Jurkat, Clone E6-1 (cell line): ENCODE results near the gene HRCT1.
"Not testable (repeated sequence)": the region's sequence is repeated elsewhere in the genome, so short reads cannot be mapped to it uniquely, and the experiment has no call there.

Experiments used
- DNase-seq: peaks from one replicate; pipeline ENCODE4 v3.0.0-alpha.2; 2011; ENCODE audit warnings: low read depth, low spot score
- H3K4me3 ChIP-seq: 2 replicates; pipeline ENCODE4 v1.5.1; 2011; ENCODE audit warnings: mild to moderate bottlenecking, low read length, control low read depth, moderate library complexity

The HRCT1 gene

GRCh38 chr9:35891646-35892045 lies 14.4 kb upstream of the HRCT1 start:
- H3K4me3 ChIP-seq: no peak overlapping the region
- no peak for DNase-seq

- H3K4me3 ChIP-seq: no peak overlapping the region
- no peak for DNase-seq
Observed at GRCh38 chr9:35892051-35892450, 14.0 kb upstream of the HRCT1 start.

- no peak for DNase-seq
- H3K4me3 ChIP-seq: no peak overlapping the region
Observed at GRCh38 chr9:35896570-35896969, 9.4 kb upstream of the HRCT1 start.

DNA sequence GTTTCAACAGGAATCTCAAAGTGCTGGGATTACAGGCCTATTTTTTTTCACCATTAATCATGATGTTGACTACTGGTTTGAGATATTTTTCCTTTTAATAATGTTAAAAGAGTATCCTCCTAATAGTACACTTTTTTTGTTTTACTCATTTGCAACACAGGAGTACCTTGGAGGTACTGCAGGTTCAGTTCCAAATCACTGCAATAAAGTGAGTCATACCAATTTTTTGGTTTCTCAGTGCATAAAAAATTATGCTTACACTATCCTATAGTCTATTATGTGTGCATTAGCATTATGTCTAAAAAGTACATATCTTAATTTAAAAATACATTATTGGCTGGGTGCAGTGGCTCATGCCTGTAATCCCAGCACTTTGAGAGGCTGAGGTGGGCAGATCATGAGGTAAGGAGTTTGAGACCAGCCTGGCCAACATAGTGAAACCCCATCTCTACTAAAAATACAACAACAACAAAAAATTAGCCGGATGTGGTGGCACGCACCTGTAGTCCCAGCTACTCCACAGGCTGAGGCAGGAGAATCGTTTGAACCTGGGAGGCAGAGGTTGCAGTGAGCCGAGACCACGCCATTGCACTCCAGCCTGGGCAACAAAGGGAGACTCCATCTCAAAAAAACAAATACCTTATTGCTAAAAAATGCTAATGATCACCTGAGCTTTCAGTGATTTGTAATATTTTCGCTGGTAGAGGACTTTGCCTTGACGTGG lies 8.5 kb upstream of the HRCT1 start:
- not testable (repeated sequence) for DNase-seq, H3K4me3 ChIP-seq

- no peak for DNase-seq
Observed at GRCh38 chr9:35898337-35898736, 7.7 kb upstream of the HRCT1 start.

DNA sequence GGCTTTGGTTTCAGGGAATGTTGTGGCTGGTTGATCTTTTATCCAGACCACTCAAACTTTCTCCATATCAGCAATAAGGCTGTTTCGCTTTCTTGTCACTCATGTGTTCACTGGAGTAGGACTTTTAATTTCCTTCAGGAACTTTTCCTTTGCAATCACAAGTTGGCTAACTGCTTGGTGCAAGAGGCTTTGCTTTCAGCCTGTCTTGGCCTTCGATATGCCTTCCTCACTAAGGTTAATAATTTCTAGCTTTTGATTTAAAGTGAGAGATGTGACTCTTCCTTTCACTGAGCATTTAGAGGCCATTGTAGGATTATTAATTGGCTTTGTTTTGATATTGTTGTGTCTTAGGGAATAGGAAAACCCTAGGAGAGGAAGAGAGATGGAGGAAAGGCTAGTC lies 7.0 kb upstream of the HRCT1 start:
- no peak for DNase-seq
- H3K4me3 ChIP-seq: no peak overlapping the region

More at GRCh38 chr9:35898337-35898736, 7.7 kb upstream of the HRCT1 start:
- H3K4me3 ChIP-seq: no peak overlapping the region

DNA sequence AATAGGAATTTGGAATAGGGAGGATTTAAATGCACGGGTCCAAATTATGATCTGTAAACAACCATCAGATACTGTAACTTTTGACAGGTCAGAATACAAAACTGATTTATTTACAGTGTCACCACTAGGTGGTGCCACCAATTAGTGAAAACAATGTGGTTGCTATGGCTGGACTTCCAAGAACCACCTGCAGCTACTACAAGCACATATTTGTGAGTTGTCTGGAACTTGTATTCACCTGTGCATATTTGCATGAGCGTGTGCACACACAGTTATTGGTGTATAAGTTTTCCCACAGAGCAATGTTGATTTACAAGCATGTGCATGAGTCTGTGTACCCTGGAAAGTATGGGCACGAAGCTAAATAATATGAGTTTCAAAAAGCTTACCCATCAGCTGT lies 3.0 kb upstream of the HRCT1 start:
- DNase-seq: peak; percentile 65
- no peak overlapping the region for H3K4me3 ChIP-seq

DNA sequence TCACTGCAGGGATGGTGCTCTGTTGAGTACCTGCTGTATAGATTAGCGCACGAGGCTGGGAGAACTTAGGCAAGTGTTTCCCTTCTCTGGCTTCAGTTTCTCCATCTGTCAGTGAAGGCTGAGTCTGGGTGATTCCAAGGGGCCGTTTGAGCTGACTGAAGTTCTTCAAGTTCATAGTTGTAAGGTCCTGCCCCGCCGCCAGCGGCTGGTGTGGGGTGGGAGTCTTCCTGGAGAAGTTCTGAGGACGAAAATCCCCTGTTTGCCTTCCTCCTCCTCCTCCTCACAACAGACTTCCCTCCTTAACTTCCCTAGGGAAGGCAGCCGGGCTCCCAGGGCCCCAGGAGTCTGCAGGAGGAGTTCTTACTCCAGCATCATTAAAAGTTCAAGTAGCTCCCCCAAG lies 1.7 kb upstream of the HRCT1 start:
- no peak for DNase-seq
- no peak overlapping the region for H3K4me3 ChIP-seq

- no peak overlapping the region for H3K4me3 ChIP-seq
- DNase-seq: no peak
Observed at GRCh38 chr9:35905051-35905781, 786 bp upstream of the HRCT1 start.

DNA sequence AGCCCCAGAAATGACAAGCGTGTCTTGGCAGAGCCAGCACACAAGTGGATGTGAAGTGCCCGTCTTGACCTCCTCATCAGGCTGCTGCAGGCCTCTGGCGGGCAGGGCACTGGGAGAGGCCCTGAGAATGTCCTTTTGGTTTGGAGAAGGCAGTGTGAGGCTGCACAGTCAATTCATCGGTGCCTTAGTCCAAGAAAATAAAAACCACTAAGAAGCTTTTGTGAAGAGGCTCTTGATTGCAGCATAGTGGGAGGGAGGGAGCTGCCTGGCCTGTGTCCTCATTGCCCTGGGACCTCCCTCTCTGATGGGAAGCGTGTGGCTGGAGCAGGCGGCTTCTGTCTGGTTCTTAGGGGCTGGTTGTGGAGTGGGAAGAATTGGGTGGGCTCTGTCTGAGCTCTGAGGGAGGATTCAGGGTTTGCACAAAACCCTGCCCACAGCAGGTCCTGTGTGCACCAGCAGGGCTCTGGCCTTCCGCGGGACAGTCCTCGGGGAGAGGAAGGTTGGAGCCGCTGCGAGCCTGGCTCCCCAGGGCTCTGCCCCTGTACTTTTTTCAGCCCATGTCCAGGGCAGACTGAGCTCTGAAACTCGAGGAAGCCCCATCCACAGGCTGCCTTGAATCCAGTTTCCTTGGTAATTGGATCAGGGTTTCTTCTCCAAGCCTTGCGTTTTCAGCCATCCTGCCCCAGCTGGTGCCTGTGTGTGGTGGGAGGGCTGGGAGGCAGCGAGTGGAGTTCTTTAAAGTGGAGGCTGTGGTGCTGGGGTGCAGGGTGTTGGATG lies 1.1 kb downstream of the HRCT1 start:
- H3K4me3 ChIP-seq: no peak overlapping the region
- no peak for DNase-seq

DNA sequence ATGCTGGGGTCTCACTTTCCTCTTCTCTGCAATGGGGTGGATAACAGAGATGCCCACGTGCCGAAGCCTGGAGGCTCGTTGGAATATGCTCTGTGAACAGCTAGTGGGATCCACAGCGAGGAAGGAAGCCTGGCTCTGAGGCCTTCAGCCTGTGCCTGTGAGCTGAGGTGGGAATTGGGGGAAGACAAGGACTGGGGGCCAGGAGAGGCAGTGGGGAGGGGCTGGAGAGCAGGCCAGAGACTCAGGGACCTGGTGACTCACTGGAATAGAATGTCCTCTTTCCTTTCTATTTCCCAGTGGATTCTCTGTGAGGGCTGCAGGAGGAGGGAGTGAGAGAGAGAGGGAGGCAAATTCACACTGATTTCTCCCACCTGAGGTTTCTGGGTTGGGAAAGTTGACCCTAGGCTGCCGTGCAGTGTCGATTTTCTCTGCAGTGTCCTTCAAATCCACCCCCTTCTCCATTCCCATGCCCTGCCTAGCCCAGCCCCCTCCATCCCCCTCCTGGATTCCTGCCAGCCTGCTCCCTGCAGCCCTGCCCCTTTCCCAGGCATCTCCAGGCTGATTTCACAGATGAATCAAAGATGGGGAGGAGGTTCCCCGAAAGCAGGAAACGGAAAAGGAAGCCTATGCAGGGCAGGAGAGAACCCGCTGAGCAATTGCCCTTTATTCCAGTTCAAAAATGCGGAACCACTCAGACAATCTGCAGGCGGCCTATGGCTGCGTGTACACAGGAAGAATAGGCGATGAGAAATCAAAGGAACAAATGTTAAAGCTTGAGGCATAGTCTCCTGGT lies 1.9 kb downstream of the HRCT1 start:
- H3K4me3 ChIP-seq: no peak overlapping the region
- DNase-seq: no peak

DNA sequence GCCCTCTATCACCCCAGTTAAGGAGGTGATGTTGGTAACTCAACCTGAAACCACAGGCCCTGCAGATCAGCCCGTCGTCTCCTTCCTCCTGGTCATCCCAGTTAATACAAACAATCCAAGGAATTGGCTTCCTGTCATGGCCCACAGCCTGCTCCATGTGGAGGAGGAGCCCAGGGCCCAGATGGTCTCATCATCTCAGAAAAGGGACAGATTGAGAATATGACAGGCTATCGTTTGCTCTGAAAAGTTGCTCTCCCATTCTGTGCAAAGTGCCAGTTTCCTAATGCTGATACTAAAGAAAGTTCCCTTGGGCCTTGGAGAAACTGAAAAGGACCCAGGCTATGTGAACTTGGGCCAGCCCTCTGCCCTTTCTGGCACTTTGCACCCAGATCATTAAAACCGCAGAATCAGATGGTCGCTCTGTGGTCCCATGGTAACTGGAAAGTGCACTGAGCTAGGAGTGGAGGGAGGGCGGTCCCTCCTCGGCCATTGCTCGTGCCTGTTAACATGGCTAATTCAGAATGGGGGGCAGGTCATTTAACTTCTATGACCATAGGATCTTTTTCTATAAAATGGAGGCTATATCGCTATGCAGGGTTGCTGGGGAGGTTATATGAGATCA lies 2.6 kb downstream of the HRCT1 start:
- H3K4me3 ChIP-seq: no peak overlapping the region
- no peak for DNase-seq

DNA sequence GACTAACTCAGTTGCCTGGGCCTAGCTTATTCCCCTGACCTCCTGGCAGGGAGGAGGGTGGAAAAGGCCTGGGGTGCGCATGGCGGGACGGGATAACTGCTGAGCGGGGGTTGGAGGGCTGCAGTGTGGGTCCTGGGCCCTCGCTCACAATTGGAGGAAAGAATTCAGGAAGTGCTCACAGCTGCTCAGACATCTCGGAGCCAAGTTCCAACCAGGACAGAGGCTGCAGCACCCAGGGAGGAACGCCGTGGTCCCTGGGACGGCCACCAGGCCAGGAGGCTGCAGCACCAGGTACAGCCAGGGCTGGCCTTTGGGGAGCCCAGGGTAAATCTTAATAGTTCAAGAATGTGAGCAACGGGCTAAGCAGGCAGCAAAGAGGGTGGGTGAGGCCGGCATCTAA lies 3.3 kb downstream of the HRCT1 start, which contains the start of gene SPAAR:
TSS of gene SPAAR (plus strand) at position 217 of the 400 bp plus-strand sequence. CDS start 974 bp downstream, outside the sequence.
- H3K4me3 ChIP-seq: no peak within 1 kb of the TSS
- no peak for DNase-seq

- no peak for DNase-seq
- H3K4me3 ChIP-seq: no peak overlapping the region
Observed at GRCh38 chr9:35909687-35910612, 3.9 kb downstream of the HRCT1 start.

DNA sequence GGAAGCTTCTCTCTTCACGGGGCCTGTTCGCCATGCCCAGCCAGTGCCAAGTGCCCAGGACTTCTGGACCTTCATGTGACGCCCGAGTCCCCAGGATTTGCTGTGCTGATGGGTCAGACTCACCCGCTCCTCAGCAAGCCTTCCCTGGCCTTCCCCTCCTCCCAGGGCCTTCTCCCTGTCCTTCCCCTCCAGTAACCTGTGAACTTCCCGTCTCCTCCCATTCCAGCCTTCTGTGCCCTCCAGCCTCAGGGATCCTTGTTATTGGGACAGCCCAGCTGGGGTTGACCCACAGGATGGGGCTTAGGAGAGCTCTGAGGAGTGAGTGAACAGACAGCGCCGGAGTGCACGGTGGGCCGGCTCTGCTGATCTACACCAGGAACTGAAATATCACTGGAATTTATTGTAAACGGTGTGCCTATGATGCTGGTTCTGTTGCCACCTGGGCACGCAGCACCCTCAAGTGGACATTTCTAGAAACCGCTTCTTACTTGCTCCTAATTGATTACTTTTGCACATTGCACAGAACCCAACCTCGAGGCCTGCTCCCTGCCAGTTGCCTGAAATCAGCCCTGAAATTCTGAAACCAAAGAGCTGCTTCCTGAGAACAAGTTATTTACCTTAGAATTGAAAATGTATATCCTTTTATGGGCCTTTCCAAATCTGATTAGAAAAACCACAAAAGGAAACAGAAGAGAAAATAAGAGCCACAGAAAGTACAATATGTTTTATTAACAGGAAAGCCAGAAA lies 4.8 kb downstream of the HRCT1 start:
- H3K4me3 ChIP-seq: no peak overlapping the region
- peak; percentile 52 for DNase-seq

- DNase-seq: no peak
Observed at GRCh38 chr9:35911690-35912089, 5.7 kb downstream of the HRCT1 start.

GRCh38 chr9:35912791-35913400 lies 6.9 kb downstream of the HRCT1 start:
- no peak overlapping the region for H3K4me3 ChIP-seq
- DNase-seq: no peak

More at GRCh38 chr9:35911690-35912089, 5.7 kb downstream of the HRCT1 start:
- H3K4me3 ChIP-seq: no peak overlapping the region
